ENCODE measurements around the gene PSME2. TPM values are rescaled to one million over a fixed set of nuclear protein-coding genes. Genes with fewer than 3 reads are reported as not detected.

The PSME2 gene
- total RNA-seq, 1 experiment from 2014 or later: 188 TPM

DNA sequence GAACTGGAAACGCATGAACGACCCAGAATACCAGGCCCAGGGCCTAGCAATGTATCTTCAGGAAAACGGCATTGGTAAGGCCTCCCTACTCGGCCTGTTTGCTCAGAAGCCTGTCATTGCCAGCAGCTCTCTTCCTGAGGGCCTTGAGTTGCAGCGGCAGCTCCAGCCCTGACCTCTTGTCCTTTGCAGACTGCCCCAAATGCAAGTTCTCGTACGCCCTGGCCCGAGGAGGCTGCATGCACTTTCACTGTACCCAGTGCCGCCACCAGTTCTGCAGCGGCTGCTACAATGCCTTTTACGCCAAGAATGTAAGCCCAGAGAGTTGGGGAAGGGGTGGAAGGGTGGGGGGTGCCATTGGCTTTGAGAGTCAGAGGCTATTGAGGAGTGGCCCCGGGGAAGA lies 10.9 kb upstream of the PSME2 start:
- intact Hi-C loops (cut with micrococcal nuclease; ENCODE audit: unreplicated experiment) (no loop called here), in situ Hi-C loops (cut with HindIII; ENCODE audit: low pct_unique_long_range_greater_than_20kb, low sequenced_read_pairs) (no loop called here)
- no peaks in the 10 kb centered on the region for H3K27me3 ChIP-seq (ENCODE audit: control insufficient read depth, insufficient read depth, low read length)
- no TSS peak for BruUV-seq (replicated peaks)
- DNase-seq (ENCODE audit: low read depth, low spot score) (no peak), ATAC-seq (no peak)
- peaks cover 3% of the 10 kb centered on the region for H3K36me3 ChIP-seq (ENCODE audit: control insufficient read depth, insufficient read depth, low read length)
- H3K4me1 ChIP-seq (ENCODE audit: control insufficient read depth, insufficient read depth, low read length): peaks cover 4% of the 10 kb centered on the region
- no peak overlapping the region for H3K4me3 ChIP-seq (ENCODE audit: low read depth in 2 of 2, low read length in 2 of 2)
- H3K9me3 ChIP-seq (ENCODE audit: control insufficient read depth, insufficient read depth, low read depth, low read length): no peaks in the 10 kb centered on the region
- no peak overlapping the region for H3K27ac ChIP-seq (ENCODE audit: low read length)
- ChIA-PET POLR2A (no interaction called here), CTCF (no interaction called here)
- no peak for TF ChIP-seq TCF7L2 (IDR thresholded peaks at IDR 0.05; ENCODE audit: low read depth, low read length)
- TF ChIP-seq, protein P1, sequence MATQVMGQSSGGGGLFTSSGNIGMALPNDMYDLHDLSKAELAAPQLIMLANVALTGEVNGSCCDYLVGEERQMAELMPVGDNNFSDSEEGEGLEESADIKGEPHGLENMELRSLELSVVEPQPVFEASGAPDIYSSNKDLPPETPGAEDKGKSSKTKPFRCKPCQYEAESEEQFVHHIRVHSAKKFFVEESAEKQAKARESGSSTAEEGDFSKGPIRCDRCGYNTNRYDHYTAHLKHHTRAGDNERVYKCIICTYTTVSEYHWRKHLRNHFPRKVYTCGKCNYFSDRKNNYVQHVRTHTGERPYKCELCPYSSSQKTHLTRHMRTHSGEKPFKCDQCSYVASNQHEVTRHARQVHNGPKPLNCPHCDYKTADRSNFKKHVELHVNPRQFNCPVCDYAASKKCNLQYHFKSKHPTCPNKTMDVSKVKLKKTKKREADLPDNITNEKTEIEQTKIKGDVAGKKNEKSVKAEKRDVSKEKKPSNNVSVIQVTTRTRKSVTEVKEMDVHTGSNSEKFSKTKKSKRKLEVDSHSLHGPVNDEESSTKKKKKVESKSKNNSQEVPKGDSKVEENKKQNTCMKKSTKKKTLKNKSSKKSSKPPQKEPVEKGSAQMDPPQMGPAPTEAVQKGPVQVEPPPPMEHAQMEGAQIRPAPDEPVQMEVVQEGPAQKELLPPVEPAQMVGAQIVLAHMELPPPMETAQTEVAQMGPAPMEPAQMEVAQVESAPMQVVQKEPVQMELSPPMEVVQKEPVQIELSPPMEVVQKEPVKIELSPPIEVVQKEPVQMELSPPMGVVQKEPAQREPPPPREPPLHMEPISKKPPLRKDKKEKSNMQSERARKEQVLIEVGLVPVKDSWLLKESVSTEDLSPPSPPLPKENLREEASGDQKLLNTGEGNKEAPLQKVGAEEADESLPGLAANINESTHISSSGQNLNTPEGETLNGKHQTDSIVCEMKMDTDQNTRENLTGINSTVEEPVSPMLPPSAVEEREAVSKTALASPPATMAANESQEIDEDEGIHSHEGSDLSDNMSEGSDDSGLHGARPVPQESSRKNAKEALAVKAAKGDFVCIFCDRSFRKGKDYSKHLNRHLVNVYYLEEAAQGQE (IDR thresholded peaks at IDR 0.05; ENCODE audit: insufficient read depth in 1 of 2, low read depth in 2 of 2, low read length in 1 of 2): no peak
- no peak for TF ChIP-seq POLR2AphosphoS5 (IDR thresholded peaks at IDR 0.05; ENCODE audit: low read depth, low read length)
- no peak for TF ChIP-seq SIN3A (IDR thresholded peaks at IDR 0.05; ENCODE audit: borderline replicate concordance, insufficient read depth, low read depth, low read length)
- TF ChIP-seq, protein P2, sequence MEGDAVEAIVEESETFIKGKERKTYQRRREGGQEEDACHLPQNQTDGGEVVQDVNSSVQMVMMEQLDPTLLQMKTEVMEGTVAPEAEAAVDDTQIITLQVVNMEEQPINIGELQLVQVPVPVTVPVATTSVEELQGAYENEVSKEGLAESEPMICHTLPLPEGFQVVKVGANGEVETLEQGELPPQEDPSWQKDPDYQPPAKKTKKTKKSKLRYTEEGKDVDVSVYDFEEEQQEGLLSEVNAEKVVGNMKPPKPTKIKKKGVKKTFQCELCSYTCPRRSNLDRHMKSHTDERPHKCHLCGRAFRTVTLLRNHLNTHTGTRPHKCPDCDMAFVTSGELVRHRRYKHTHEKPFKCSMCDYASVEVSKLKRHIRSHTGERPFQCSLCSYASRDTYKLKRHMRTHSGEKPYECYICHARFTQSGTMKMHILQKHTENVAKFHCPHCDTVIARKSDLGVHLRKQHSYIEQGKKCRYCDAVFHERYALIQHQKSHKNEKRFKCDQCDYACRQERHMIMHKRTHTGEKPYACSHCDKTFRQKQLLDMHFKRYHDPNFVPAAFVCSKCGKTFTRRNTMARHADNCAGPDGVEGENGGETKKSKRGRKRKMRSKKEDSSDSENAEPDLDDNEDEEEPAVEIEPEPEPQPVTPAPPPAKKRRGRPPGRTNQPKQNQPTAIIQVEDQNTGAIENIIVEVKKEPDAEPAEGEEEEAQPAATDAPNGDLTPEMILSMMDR (IDR thresholded peaks at IDR 0.05): no peak

DNA sequence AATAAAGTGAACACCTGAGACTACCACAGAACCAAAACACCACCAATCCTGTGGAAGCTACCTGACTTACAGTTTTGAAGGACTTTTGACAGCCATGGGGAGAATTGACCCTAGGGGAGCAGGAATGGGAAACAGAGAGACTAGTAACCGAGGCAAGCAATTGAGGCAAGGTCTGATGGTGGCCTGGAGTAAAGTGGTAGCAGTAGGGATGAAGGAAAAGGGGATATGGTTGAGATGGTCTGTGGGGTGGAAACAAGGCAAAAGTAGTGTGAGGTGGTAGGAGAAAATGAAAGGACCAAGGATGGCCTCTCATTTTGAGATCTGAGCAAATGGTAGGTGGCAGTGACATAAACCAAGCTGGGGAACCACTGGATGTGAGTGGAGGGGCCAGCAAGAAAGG lies 10.4 kb upstream of the PSME2 start:
- POLR2A ChIA-PET: no interaction called here

More for the DNA sequence above, 10.4 kb upstream of the PSME2 start:
- H3K4me1 ChIP-seq (ENCODE audit: control insufficient read depth, insufficient read depth, low read length): peaks cover 4% of the 10 kb centered on the region
- H3K9me3 ChIP-seq (ENCODE audit: control insufficient read depth, insufficient read depth, low read depth, low read length): no peaks in the 10 kb centered on the region
- ATAC-seq: no peak
- no peak overlapping the region for H3K27ac ChIP-seq (ENCODE audit: low read length)
- TF ChIP-seq POLR2AphosphoS5 (IDR thresholded peaks at IDR 0.05; ENCODE audit: low read depth, low read length): no peak
- no peak for TF ChIP-seq TCF7L2 (IDR thresholded peaks at IDR 0.05; ENCODE audit: low read depth, low read length)
- TF ChIP-seq, protein P1 (IDR thresholded peaks at IDR 0.05; ENCODE audit: insufficient read depth in 1 of 2, low read depth in 2 of 2, low read length in 1 of 2): no peak
- TF ChIP-seq SIN3A (IDR thresholded peaks at IDR 0.05; ENCODE audit: borderline replicate concordance, insufficient read depth, low read depth, low read length): no peak
- no peak for DNase-seq (ENCODE audit: low read depth, low spot score)
- in situ Hi-C loops (cut with HindIII; ENCODE audit: low pct_unique_long_range_greater_than_20kb, low sequenced_read_pairs): no loop called here
- peaks cover 3% of the 10 kb centered on the region for H3K36me3 ChIP-seq (ENCODE audit: control insufficient read depth, insufficient read depth, low read length)
- no peak overlapping the region for H3K4me3 ChIP-seq (ENCODE audit: low read depth in 2 of 2, low read length in 2 of 2)
- no TSS peak for BruUV-seq (replicated peaks)
- H3K27me3 ChIP-seq (ENCODE audit: control insufficient read depth, insufficient read depth, low read length): no peaks in the 10 kb centered on the region
- CTCF ChIA-PET: no interaction called here
- intact Hi-C loops (cut with micrococcal nuclease; ENCODE audit: unreplicated experiment): no loop called here
